Tibial nerve (tissue), 4 donors: ENCODE data around the gene TTC17.

Source experiments
- EP300 ChIP-seq, 2 donors: sonication (generic); formaldehyde crosslinking; IDR thresholded peaks; one replicate each; pipeline ENCODE4 v1.6.1; 2017; ENCODE audit warnings: antibody characterized with exemption in 2 of 2, mild to moderate bottlenecking in 1 of 2
- POLR2A ChIP-seq, 2 donors: fragments of 450-650 bp; IDR thresholded peaks; one replicate each; pipeline ENCODE4 v1.6.1; 2017; ENCODE audit warnings: antibody characterized with exemption in 2 of 2, mild to moderate bottlenecking in 2 of 2, moderate library complexity in 2 of 2
- TF ChIP-seq, protein P1 (sequence below), 5 experiments: fragments of 200-600 bp in 3 of 5; fragments of 450-650 bp in 2 of 5; sonication (generic) in 3 of 5; IDR thresholded peaks; one replicate each; pipeline ENCODE4 v1.5.1; 2016 to 2019; ENCODE audit warnings: antibody characterized with exemption in 5 of 5, mild to moderate bottlenecking in 3 of 5, moderate library complexity in 2 of 5

DNA sequence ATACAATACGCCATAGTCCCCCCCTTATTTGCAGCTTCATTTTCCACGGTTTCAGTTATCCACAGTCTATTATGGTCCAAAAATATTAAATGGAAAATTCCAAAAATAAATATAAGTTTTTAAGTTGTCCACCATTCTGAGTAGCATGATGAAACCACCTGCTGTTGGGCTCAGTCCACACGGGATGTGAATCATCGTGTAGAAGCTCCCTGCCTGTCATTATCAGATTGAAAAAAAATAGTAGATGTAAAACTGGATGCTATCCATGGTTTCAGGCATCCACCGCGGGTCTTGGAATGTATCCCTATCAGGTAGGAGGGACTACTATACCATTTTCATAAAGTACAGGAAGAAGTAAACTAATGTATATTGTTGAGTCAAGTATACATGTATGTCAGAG, 127.4 kb downstream of the TTC17 start:
- TF ChIP-seq, protein P1, sequence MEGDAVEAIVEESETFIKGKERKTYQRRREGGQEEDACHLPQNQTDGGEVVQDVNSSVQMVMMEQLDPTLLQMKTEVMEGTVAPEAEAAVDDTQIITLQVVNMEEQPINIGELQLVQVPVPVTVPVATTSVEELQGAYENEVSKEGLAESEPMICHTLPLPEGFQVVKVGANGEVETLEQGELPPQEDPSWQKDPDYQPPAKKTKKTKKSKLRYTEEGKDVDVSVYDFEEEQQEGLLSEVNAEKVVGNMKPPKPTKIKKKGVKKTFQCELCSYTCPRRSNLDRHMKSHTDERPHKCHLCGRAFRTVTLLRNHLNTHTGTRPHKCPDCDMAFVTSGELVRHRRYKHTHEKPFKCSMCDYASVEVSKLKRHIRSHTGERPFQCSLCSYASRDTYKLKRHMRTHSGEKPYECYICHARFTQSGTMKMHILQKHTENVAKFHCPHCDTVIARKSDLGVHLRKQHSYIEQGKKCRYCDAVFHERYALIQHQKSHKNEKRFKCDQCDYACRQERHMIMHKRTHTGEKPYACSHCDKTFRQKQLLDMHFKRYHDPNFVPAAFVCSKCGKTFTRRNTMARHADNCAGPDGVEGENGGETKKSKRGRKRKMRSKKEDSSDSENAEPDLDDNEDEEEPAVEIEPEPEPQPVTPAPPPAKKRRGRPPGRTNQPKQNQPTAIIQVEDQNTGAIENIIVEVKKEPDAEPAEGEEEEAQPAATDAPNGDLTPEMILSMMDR (IDR thresholded peaks at IDR 0.05) = no peak
- TF ChIP-seq POLR2A (IDR thresholded peaks at IDR 0.05) (no peak), EP300 (IDR thresholded peaks at IDR 0.05) (no peak)
